Activated CD8-positive, alpha-beta memory T cell treated with anti-CD3 and anti-CD28 coated beads for 36 hours (primary cell): Measurements from ENCODE around the gene GLT8D2. TPM values are rescaled to one million over a fixed set of nuclear protein-coding genes. Genes with fewer than 3 reads are reported as not detected.

Experiments
- CTCF ChIA-PET: fragments of 350-600 bp; sonication (Branson Sonifier 250); formaldehyde crosslinking; loops from one replicate; lab custom pipeline; 2021; ENCODE audit warnings: antibody characterized with exemption; lab: Charles Lee
- POLR2A ChIA-PET: fragments of 350-600 bp; sonication (Branson Sonifier 250); formaldehyde crosslinking; loops from one replicate; lab custom pipeline; 2021; ENCODE audit warnings: antibody characterized with exemption; lab: Charles Lee
- total RNA-seq, 2 experiments: library from RNA; stranded (reverse); gene quantifications; one replicate each; pipeline ENCODE4 v1.2.3, GENCODE V29; 2021

The GLT8D2 gene
- total RNA-seq, 2 experiments from 2014 or later: 0.10 to 0.13 TPM

DNA sequence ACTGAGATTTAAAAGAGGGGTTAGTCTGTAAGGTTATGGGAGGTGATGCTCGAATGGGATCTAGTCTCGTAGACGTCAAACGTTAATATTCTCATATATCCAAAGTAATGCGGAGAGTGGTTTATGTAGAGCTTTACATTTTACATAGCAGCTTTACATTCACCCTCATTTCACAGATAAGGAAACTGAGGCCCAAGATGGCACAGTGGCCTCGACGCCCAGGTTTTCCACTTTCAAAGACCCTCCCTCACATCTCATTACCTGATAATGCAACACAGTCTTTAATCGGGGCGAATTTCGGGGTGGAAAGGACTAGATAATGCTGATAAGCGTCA lies 84.8 kb downstream of the GLT8D2 start:
- CTCF ChIA-PET: interaction anchor here (0.8 to 2.2 kb wide), 6 partner anchors 8 to 144 kb away, joined by 3 to 12 read pairs (median 6); partner anchors contain the start of gene HSP90B1
- POLR2A ChIA-PET: interaction anchor here (1.1 to 3.3 kb wide), 4 partner anchors 9 to 173 kb away, joined by 3 to 40 read pairs (median 20); partner anchors contain the start of genes HSP90B1 and NFYB

DNA sequence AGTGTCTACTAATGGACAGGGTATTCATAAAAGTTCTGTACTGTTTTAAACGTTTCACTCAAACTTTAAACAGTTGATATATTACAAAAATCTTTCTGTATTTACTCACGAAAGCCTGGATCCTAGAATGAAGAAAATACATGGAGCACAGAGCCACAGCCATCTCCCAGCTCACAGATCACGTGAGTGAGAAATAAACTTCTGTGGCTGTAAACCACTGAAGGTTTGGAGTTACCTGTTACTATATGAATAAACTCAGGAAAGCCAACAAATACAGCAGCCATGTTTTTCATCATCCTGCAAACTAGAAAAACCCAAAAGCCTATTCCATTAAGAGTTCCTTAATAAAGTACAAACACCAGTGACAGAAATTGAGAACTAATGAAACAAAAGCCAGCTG lies 85.2 kb downstream of the GLT8D2 start:
- CTCF ChIA-PET: interaction anchor here (2.0 to 2.2 kb wide), 2 partner anchors 8 to 145 kb away, joined by 5 to 12 read pairs; a partner anchor contains a TSS
- POLR2A ChIA-PET: interaction anchor here (2.6 to 3.3 kb wide), 2 partner anchors 8 to 35 kb away, joined by 33 to 40 read pairs; partner anchors contain the start of gene HSP90B1

DNA sequence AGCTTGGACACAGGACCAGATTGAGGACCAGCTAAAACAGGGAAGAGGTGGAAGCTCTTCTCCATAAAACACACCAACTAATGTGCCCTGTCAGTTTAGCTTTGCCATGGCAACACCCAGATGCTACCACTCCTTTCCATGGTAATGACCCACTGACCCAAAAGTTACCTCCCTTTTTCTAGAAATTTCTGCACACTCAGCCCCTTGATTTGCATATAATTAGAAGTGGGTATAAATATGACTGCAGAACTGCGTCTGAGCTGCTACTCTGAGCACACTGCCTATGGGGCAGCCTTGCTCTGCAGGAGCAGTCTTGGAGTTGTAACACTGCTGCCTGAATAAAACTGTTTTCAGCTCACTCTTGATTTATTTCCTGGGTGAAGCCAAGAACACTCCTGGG lies 87.5 kb downstream of the GLT8D2 start:
- POLR2A ChIA-PET: no interaction called here
- CTCF ChIA-PET: interaction anchor here (0.6 kb wide), 1 partner anchor 95 kb away, joined by 3 read pairs; no protein-coding TSS in a partner anchor

DNA sequence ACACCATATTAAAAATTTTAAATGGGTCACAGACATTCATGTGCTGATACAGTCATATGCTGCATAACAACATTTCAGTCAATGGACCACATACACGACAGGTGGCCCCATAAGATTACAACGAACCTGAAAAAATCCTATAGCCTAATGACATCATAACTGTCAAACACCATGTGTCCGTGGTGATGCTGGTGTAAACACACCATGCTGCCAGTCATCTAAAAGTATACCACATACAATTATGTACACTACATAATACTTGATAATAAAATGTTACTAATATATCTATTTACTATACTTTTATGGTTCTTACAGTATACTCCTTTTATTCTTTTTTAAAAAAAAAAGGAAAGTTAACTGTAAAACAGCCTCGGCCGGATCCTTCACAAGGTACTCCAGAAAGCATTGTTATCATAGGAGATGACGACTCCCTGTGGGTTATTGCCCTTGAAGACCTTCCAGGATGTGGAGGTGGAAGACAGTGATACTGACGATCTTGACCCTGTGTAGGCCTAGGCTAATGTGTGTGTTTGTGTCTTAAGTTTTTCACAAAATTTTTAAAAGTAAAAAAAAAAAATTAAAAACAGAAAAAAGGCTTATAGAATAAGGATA lies 89.3 kb downstream of the GLT8D2 start:
- POLR2A ChIA-PET: no interaction called here
- CTCF ChIA-PET: no interaction called here

DNA sequence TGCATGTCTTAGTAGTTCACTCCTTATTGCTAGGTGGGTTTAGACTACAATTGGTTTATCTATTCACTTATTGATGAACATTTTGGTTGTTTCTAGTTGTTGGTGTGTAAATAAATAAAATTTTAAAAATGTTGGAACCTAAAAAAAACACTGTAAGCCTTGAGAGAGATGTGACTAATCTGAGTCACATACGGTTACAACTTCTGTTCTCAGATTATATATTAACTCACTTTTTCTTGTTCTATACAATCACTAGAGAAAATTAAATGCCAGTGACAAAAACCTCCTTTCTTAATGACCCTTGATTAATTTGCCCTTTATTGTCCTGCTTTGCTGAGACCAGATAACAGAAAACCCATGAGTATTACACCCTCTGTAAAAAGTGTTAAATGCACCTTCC lies 91.4 kb downstream of the GLT8D2 start:
- ChIA-PET CTCF (no interaction called here), POLR2A (no interaction called here)

DNA sequence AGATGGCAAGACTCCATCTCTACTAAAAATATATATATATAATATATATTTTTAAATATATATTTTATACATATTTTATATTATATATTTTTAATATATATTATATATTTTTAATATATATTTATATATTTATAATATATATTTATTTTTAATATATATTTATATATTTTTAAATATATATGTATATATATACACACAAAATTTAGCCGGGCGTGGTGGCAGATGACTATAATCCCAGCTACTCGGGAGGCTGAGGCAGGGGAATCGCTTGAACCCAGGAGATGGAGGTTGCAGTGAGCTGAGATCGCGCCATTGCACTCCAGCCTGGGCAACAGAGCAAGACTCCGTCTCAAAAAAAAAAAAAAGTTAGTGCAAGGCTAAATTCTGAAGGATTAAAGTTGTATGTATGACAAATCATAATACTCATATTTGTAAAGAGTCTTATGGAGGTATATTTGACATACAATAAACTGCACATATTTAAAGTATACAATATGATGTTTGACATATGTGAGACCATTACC lies 92.1 kb downstream of the GLT8D2 start:
- CTCF ChIA-PET: no interaction called here
- POLR2A ChIA-PET: interaction anchor here (2.1 to 2.7 kb wide), 2 partner anchors 8 to 28 kb away, joined by 11 to 40 read pairs; partner anchors contain the start of genes HSP90B1 and TDG

DNA sequence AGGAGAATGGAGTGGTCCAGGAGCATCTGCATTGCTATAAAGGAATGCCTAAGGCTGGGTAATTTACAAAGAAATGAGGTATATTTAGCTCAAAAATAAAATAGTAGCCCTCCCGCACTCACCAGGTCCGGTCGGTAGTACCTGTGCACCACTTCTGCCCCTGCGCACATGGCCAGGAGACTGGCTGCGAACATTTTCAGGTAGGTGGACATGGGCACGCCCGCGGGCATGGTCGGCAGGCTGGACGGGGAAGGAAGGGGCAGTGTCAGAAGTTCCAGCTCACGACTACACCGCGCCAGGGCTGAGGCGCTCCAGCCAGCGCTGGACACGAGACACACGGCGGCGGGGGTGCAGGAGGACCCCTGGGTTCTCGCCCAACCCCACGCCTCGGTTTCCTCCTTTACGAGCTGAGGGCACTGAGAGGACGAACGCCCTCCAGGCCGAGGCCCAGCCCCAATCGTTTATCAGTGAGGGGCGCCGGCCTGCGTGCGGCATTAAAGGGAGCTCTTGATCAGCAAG lies 93.4 kb downstream of the GLT8D2 start:
- ChIA-PET POLR2A (interaction anchor here (1.1 to 2.7 kb wide), 5 partner anchors 8 to 107 kb away, joined by 5 to 40 read pairs (median 9); partner anchors contain the start of genes HSP90B1 and TDG), CTCF (interaction anchor here (1.1 to 1.7 kb wide), 3 partner anchors 9 to 27 kb away, joined by 3 to 12 read pairs (median 5); partner anchors contain the start of genes HSP90B1 and TDG)

DNA sequence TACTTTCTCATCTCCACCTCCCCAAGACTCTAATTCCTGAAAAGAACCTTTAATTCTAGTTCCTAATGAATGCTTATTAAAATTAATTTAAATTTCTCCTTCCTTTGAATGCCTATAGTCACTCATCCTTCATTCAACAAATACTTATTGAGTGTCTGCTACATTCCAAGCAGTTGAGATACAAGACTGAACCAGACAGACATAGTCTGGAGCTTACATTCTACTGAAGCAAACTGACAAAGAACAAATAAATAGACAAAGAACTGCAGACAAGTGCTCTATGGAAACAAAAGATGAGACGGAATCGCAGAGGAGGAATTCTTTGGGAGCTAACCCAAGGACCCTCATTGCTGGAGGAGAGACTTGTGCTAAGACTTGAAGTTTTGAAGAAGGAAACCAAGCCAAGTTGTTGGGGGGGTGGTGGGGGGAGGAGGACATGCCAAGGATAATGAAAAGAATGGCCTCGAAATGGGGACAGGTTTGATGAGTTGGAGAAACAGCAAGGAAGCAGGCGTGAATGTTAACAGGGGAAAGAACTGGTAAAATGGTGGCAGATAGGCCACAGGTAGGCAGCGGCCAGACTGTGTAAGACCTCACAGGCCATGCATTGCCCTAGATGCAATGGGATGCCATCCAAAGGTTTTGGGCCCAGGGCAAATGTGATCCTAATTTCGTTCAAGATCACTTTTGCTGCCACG lies 94.0 kb downstream of the GLT8D2 start:
- CTCF ChIA-PET: interaction anchor here (1.1 to 1.7 kb wide), 3 partner anchors 10 to 26 kb away, joined by 3 to 12 read pairs (median 5); partner anchors contain the start of genes HSP90B1 and TDG
- POLR2A ChIA-PET: interaction anchor here (0.6 to 2.7 kb wide), 6 partner anchors 8 to 1259 kb away, joined by 3 to 40 read pairs (median 6); partner anchors contain the start of genes HSP90B1 and TDG

DNA sequence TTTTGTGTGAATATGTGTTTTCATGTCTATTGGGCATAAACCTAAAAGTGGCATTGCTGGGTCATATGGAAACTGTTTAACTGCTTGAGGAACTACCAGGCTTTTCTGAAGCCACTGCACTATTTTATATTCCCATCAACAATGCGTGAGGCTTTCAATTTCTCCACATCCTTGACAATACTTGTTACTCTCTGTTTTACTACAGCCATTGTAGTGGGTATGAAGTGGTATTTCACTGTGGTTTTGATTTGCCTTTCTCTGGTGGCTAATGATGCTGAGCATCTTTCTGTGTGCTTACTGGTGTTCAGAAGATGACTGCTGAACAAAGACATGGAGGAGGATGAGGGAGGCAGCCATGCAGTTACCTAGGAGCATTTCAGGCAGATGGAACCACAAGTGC lies 97.5 kb downstream of the GLT8D2 start:
- ChIA-PET POLR2A (interaction anchor here (0.9 kb wide), 1 partner anchor 23 kb away, joined by 4 read pairs; no protein-coding TSS in a partner anchor), CTCF (interaction anchor here (0.6 to 0.7 kb wide), 2 partner anchors 9 to 25 kb away, joined by 3 read pairs; no protein-coding TSS in a partner anchor)

DNA sequence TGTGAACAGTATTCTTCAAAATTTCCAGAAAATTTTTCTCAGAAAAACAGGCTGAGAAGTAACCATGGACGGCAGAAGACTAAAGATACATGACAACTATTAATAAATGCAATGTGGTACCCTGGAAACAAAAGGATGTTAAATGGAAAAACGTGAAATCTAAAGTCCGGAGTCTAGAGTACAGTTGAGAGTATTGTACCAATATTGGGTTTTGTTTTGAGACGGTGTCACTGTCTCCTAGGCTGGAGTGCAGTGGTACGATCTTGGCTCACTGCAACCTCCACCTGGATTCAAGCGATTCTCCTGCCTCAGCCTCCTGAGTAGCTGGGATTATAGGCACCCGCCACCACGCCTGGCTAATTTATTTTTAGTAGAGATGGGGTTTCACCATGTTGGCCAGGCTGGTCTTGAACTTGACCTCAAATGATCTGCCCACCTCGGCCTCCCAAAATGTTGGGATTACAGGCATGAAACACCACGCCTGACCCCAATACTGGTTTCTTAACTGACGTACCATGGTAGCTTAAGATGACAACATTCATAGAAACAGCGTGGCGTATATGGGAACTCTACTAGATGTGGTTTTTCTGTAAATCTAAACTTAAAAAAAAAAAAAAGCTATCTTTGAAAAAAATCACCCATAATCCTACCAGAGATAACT lies 101.1 kb downstream of the GLT8D2 start:
- POLR2A ChIA-PET: interaction anchor here (1.2 kb wide), 1 partner anchor 8 kb away, joined by 5 read pairs; a partner anchor contains a TSS
- CTCF ChIA-PET: interaction anchor here (1.9 to 2.2 kb wide), 2 partner anchors 13 to 17 kb away, joined by 4 to 6 read pairs; partner anchors contain the start of gene TDG

DNA sequence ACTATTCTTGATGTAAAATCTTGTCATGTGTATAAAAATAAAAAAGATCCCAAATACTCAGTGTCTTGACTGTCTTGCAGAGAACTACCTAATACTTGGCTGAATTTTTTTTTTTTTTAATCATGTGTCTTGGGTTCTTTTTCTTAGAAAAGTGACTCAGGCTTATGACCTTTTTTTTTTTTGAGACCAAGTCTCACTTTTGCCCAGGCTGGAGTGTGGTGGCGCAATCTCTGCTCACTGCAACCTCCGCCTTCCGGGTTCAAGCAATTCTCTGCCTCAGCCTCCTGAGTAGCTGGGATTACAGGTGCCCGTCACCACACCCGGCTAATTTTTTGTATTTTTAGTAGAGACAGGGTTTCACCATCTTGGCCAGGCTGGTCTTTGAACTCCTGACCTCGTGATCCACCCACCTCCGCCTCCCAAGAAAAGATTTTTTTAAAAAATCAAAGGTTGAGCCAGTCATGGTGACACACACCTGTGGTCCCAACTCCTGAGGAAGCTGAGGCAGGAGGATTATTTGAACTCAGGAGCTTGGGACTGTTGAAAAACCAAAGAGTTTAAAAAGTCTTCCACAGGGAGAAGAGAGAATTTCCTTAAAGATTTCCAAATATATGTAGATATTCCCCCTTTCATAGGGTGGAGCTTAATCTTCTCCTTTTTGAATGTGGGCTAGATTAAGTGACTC lies 102.0 kb downstream of the GLT8D2 start:
- ChIA-PET CTCF (interaction anchor here (0.6 to 1.9 kb wide), 2 partner anchors 12 to 1378 kb away, joined by 4 read pairs; no protein-coding TSS in a partner anchor), POLR2A (interaction anchor here (1.2 kb wide), 1 partner anchor 9 kb away, joined by 5 read pairs; a partner anchor contains a TSS)

DNA sequence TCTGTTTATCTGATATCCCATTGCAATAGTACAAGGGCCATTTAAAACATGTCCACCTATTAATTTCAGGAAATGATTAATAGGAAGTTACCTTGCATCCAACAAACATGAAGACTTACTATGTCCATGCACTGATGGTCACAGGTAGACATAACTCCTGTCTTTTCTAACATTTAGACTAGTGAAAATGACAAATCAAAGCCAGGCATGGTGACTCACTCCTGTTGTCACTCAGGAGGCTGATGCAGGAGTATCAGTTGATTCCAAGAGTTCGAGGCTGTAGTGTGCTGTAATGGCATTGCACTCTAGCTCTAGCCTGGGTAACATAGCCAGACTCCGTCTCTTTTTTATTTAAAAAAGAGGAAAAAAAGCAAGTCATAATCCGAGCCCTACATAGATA lies 105.0 kb downstream of the GLT8D2 start:
- ChIA-PET POLR2A (no interaction called here), CTCF (interaction anchor here (0.6 kb wide), 1 partner anchor 46 kb away, joined by 3 read pairs; no protein-coding TSS in a partner anchor)

Other genes with a start within 250 kb of the GLT8D2 start
- gene NT5DC3, start 209.0 kb downstream of the GLT8D2 start, total RNA-seq: 10 to 100 TPM; 12.3 to 12.7 TPM
- 100 to 1,000 TPM; 502 to 514 TPM for gene HSP90B1, start 119.8 kb downstream of the GLT8D2 start, total RNA-seq
- gene TDG, start 84.3 kb downstream of the GLT8D2 start, total RNA-seq: 10 to 100 TPM; 48.0 to 53.8 TPM
- gene HCFC2, start 14.3 kb upstream of the GLT8D2 start, total RNA-seq: 10 to 100 TPM; 10.2 to 10.6 TPM
- 10 to 100 TPM; 26.2 to 29.6 TPM for gene NFYB, start 88.0 kb upstream of the GLT8D2 start, total RNA-seq
- gene TXNRD1, start 165.6 kb upstream of the GLT8D2 start, total RNA-seq: 100 to 1,000 TPM; 112 to 120 TPM